Lower leg skin (tissue), 3 donors: ENCODE results near the gene CAMTA1.

Experiments used
- POLR2A ChIP-seq, 2 donors: fragments of 450-650 bp; IDR thresholded peaks; one replicate each; pipeline ENCODE4 v1.6.1; 2016 to 2017; ENCODE audit warnings: antibody characterized with exemption in 2 of 2, mild to moderate bottlenecking in 1 of 2, moderate library complexity in 1 of 2
- TF ChIP-seq, protein P1 (sequence below), 3 donors: fragments of 450-650 bp; IDR thresholded peaks; one replicate each; pipeline ENCODE4 v1.5.1; 2016; ENCODE audit warnings: antibody characterized with exemption in 3 of 3, mild to moderate bottlenecking in 3 of 3, moderate library complexity in 2 of 3

DNA sequence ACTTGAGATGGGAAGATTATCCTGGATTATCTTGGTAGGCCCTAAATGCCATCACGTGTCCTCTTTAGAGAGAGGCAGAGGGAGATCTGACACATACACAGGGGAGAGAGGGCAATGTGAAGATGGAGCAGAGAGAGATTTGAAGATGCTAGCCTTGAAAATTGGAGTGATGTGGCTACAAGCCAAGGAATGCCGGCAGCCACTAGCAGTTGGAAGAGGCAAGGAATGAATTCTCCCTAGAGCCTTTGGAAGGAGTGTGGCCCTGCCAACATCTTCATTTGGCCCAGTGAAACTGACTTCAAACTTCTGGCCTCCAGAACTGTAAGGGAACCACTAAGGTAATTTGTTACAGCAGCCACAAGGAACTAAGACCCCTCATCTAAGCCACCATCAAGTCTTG lies 8.9 kb upstream of the CAMTA1 start:
- TF ChIP-seq, protein P1, sequence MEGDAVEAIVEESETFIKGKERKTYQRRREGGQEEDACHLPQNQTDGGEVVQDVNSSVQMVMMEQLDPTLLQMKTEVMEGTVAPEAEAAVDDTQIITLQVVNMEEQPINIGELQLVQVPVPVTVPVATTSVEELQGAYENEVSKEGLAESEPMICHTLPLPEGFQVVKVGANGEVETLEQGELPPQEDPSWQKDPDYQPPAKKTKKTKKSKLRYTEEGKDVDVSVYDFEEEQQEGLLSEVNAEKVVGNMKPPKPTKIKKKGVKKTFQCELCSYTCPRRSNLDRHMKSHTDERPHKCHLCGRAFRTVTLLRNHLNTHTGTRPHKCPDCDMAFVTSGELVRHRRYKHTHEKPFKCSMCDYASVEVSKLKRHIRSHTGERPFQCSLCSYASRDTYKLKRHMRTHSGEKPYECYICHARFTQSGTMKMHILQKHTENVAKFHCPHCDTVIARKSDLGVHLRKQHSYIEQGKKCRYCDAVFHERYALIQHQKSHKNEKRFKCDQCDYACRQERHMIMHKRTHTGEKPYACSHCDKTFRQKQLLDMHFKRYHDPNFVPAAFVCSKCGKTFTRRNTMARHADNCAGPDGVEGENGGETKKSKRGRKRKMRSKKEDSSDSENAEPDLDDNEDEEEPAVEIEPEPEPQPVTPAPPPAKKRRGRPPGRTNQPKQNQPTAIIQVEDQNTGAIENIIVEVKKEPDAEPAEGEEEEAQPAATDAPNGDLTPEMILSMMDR (IDR thresholded peaks at IDR 0.05): no peak
- TF ChIP-seq POLR2A (IDR thresholded peaks at IDR 0.05): no peak
